ACC112 (cell line): ENCODE measurements around the gene FER1L5.

Source experiments
- H2AFZ ChIP-seq: fragments of 200-600 bp; sonication (generic); one replicate; pipeline ENCODE4 v1.6.0; 2017; ENCODE audit warnings: antibody characterized with exemption, low read length; ENCODE audit not compliant: unreplicated experiment
- H3K27ac ChIP-seq: fragments of 200-600 bp; sonication (generic); 2 replicates; pipeline ENCODE4 v1.5.1; 2014; ENCODE audit warnings: low read depth, mild to moderate bottlenecking, antibody characterized with exemption, low read length, moderate library complexity
- H3K27me3 ChIP-seq: fragments of 200-600 bp; sonication (generic); 2 replicates; pipeline ENCODE4 v1.6.1; 2014; ENCODE audit warnings: mild to moderate bottlenecking, antibody characterized with exemption, low read length, moderate library complexity, mixed read lengths; ENCODE audit not compliant: insufficient read depth
- H3K36me3 ChIP-seq: fragments of 200-600 bp; sonication (generic); 2 replicates; pipeline ENCODE4 v1.6.1; 2016; ENCODE audit warnings: mild to moderate bottlenecking, antibody characterized with exemption, low read length, moderate library complexity, mixed read lengths; ENCODE audit not compliant: insufficient read depth
- H3K4me1 ChIP-seq: fragments of 200-600 bp; sonication (generic); one replicate; pipeline ENCODE4 v1.6.1; 2016; ENCODE audit warnings: low read length, mixed read lengths; ENCODE audit not compliant: insufficient read depth, unreplicated experiment, control insufficient read depth
- H3K4me3 ChIP-seq: fragments of 200-600 bp; sonication (generic); 2 replicates; pipeline ENCODE4 v1.5.1; 2014; ENCODE audit warnings: mild to moderate bottlenecking, low read depth, low read length
- H3K79me2 ChIP-seq: fragments of 200-600 bp; sonication (generic); one replicate; pipeline ENCODE4 v1.6.0; 2016; ENCODE audit warnings: low read length; ENCODE audit not compliant: control insufficient read depth, unreplicated experiment, insufficient read depth

Gene FER1L5

DNA sequence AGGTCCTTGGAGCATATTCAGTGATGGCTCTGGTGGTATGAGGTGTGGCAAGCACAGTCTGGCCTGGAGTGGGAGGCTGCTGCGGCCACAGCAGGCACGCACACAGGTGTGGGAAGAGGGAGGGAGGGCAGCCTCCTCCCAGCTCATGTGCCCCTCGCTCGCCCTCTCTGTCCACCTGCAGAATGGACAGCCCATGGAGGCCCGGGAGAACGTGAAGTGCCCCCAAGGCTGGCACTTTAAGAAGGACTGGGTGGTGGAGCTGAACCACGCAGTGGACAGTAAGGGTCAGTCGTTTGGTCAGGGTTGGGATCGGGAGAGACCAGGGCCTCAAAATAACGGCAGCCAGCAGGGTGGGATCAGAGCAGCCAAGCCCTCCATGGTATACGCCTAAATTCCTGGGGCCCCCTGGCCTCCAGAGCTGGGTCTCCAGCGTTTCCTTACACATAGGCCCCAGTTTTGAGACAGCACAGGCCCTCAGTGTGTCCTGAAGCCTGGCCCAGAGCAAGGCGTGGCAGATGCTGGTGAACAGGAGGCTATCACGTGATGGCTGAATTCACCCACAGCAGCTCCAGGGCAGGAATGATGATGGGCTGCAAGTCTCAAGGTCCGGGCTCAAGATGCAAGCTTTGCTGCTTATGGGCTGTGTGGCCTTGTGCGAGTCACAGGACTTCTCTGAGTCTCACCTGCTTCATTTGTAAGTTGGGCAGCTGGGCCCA is 47.9 kb downstream of the FER1L5 start:
- Histone ChIP-seq H3K36me3 (no peaks in the 10 kb centered on the region), H3K27ac (no peak overlapping the region), H3K4me1 (no peaks in the 10 kb centered on the region), H2AFZ (no peak overlapping the region), H3K79me2 (no peaks in the 10 kb centered on the region), H3K4me3 (no peak overlapping the region), H3K27me3 (no peaks in the 10 kb centered on the region)

DNA sequence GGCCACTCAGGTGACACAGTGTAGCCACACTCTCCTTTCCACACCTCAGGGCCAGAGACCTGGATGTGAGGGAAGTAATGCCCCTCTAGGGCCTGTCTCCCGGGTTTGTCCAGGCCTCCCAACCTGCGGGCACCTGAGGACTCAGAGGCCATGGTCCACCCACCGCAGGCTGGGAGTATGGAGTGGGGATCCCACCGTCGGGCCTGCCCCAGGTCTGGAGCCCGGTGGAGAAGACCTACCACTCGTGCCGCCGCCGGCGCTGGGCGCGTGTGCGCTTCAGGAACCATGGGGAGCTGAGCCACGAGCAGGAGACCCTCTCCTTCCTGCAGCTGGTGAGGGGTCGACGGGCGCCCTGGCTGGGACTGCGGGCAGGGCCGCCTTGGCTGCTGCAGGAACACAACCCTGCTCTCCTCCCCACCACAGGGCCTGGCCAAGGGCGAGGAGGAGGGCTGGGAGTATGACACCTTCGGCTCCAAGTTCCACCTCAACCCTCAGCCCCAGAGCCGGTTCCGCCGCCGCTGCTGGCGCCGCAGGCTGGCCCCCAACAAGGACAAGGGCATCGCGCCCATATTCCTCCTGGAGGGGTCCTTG is 48.6 kb downstream of the FER1L5 start:
- Histone ChIP-seq H3K36me3 (no peaks in the 10 kb centered on the region), H3K27ac (no peak overlapping the region), H2AFZ (no peak overlapping the region), H3K79me2 (no peaks in the 10 kb centered on the region), H3K27me3 (no peaks in the 10 kb centered on the region), H3K4me1 (no peaks in the 10 kb centered on the region), H3K4me3 (no peak overlapping the region)

DNA sequence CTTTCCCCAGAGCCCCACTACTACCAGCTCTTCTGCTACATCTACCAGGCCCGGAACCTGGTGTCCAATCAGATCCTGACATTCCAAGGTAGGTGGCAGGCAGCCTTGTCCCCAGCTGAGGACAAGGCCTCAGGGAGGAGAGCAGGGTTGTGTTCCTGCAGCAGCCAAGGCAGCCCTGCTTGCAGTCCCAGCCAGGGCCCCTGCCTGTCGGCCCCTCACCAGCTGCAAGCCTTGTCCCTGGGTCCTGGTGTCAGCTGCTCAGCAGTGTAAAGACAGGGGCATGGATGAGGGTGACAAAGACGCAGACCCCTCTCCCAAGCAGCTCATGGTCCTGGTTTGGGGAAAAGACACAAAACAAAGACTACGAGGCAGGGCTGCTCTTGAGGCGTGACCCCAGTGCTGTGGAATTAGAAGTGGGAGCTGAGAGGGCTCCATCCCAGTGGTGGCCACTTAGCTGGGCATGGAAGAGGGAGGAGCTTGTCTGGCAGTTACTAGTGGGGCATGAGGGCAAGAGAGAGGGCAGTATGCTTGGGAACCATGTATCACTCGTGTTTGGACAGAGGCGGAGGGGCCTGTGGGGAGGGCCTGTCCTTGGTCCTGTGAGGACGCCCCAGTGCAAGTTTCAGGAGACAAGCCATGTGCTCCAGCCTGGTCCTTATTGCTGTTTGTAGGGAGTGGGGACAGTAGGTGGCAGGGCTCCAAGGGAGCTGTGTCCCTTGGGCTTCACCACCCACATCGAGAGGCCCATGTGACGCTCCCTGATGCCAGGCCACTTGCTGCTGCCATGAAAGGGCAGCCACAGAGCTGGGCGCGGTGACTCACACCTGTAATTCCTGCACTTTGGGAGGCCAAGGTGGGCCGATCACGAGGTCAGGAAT is 49.8 kb downstream of the FER1L5 start:
- no peaks in the 10 kb centered on the region for H3K4me1 ChIP-seq
- H2AFZ ChIP-seq = no peak overlapping the region
- no peak overlapping the region for H3K27ac ChIP-seq
- H3K79me2 ChIP-seq = no peaks in the 10 kb centered on the region
- no peak overlapping the region for H3K4me3 ChIP-seq
- H3K36me3 ChIP-seq = no peaks in the 10 kb centered on the region
- no peaks in the 10 kb centered on the region for H3K27me3 ChIP-seq

DNA sequence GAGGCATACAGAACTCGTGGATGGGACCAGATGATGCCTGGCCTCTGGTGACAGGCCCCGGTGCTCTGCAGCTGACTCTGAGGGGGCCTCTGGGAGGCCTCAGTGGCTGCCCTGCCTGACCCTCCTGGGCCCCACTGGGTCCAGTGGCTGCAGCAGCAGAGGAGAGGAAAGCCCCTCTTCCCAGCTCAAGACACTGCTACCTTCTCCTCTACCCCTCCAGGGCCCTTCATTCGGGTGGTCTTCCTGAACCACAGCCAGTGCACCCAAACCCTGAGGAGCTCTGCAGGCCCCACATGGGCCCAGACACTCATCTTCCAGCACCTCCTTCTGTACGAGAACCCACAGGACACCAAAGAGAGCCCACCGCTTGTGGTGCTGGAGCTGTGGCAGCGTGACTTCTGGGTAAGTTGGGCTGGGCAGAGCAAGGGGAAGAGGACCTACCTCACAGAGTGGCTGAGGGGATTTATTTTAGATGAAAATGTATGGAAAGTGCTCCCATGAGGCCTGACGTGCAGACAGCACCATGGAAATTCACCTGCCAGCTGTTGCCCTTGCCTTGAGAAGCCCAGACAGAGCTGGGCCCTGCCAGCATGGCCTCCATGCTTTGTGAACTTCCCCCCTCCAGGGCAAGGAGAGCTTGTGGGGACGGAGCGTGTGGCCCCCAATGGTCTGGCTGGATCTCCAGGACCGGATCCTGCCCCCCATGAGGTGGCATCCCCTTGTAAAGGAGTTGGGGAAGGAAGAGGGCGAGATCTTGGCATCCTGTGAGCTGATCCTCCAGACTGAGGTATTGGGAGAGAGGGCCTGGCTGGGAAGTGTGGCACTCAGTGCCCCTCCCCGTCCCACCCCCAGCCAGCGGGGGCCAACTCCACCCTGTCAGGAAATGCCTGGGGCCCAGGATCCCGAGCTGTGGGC is 51.0 kb downstream of the FER1L5 start:
- Histone ChIP-seq H3K79me2 (no peaks in the 10 kb centered on the region), H3K4me1 (no peaks in the 10 kb centered on the region), H3K36me3 (no peaks in the 10 kb centered on the region), H3K27me3 (no peaks in the 10 kb centered on the region), H3K4me3 (no peak overlapping the region), H3K27ac (no peak overlapping the region), H2AFZ (no peak overlapping the region)

DNA sequence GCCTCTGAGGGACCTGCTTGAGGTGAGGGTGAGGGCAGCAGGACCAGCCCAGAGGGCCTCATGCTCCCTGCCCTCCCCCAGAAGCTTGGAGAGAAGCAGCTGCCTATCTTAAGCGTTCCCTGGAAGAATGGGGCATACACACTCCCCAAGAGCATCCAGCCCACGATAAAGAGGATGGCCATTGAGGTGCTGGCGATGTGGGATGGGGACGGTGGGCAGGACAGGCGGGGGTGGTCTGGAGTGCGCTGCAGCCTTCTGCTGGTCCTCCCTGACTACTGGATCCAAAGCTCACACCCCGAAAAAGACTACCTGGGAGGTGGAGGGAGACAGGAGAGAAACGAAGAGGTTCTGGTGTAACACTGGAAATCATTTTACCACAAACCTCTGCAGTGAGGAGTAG is 51.7 kb downstream of the FER1L5 start:
- Histone ChIP-seq H3K27me3 (no peaks in the 10 kb centered on the region), H3K36me3 (no peaks in the 10 kb centered on the region), H3K4me3 (no peak overlapping the region), H3K4me1 (no peaks in the 10 kb centered on the region), H2AFZ (no peak overlapping the region), H3K27ac (no peak overlapping the region), H3K79me2 (no peaks in the 10 kb centered on the region)

DNA sequence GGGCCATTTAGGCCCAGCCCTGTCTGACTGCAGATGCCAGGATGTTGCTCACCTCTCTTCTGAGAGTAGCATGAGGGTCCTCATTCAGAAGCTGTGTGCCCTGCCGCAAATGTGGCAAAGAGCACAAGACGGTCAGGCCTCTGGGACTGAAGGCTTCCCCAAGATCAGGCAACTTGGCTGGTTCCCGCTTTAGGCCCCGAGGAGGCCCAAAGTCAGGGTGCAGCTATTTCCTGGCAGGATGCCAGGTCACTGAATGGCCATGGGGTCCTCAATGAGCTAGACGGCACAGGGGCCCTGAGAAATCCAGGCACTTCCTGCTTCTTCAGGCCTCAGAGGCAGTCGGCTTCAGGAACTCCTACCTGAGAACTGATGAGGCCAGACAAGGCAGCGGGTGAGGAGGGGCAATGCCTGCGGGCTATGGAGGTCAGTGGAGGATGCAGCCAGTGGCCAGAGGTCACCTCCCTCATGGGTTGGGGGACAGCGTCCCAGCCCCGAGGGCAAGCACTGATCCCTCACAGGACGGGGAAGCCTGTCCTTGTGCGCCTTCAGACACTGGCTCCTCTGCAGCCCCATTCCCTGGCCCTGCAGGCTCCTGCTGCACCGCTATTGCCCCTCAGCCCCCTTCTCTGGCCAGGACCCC is 52.4 kb downstream of the FER1L5 start:
- no peaks in the 10 kb centered on the region for H3K4me1 ChIP-seq
- no peaks in the 10 kb centered on the region for H3K36me3 ChIP-seq
- H3K4me3 ChIP-seq = no peak overlapping the region
- H3K79me2 ChIP-seq = no peaks in the 10 kb centered on the region
- no peak overlapping the region for H2AFZ ChIP-seq
- H3K27ac ChIP-seq = no peak overlapping the region
- H3K27me3 ChIP-seq = no peaks in the 10 kb centered on the region

DNA sequence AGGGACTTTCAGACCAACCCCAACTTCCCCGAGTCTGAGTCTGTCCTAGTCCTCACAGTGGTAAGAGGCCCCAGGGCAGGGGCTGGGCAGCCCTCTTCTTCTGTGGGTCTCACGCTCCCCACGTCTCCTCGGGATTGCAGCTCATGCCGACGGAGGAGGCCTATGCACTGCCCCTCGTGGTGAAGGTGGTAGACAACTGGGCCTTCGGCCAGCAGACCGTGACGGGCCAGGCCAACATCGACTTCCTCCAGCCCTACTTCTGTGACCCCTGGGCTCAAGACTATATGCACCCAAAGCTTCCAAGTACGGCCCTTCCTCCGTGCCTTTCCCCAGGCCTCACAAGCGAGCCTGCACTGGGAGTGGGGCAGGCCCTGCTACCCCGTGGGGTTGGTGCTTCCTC is 53.0 kb downstream of the FER1L5 start:
- no peaks in the 10 kb centered on the region for H3K36me3 ChIP-seq
- no peak overlapping the region for H3K4me3 ChIP-seq

DNA sequence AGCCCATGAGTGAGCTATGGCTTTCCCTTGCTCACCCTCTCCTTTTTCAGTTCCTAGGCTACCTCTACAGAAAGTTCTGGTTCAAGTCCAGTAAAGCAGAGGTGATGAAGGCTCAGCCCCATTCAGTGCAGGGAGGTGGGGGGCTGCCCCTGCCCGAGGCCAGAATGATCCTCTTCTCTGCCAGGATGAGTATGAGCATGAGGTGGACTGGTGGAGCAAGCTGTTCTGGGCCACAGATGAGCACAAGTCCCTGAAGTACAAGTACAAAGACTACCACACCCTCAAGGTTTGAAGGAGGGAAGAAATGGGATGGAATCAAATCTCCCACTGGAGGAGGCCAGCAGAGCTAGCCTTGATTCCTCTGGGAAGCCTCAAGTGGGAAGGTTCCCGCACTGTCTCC is 54.9 kb downstream of the FER1L5 start:
- H3K27ac ChIP-seq = no peak overlapping the region
- H3K36me3 ChIP-seq = no peaks in the 10 kb centered on the region
- H3K27me3 ChIP-seq = no peaks in the 10 kb centered on the region
- H3K4me1 ChIP-seq = no peaks in the 10 kb centered on the region
- no peaks in the 10 kb centered on the region for H3K79me2 ChIP-seq
- H3K4me3 ChIP-seq = no peak overlapping the region
- no peak overlapping the region for H2AFZ ChIP-seq

More for the DNA sequence above, 53.0 kb downstream of the FER1L5 start:
- Histone ChIP-seq H3K27ac (no peak overlapping the region), H3K27me3 (no peaks in the 10 kb centered on the region), H3K4me1 (no peaks in the 10 kb centered on the region), H3K79me2 (no peaks in the 10 kb centered on the region), H2AFZ (no peak overlapping the region)

DNA sequence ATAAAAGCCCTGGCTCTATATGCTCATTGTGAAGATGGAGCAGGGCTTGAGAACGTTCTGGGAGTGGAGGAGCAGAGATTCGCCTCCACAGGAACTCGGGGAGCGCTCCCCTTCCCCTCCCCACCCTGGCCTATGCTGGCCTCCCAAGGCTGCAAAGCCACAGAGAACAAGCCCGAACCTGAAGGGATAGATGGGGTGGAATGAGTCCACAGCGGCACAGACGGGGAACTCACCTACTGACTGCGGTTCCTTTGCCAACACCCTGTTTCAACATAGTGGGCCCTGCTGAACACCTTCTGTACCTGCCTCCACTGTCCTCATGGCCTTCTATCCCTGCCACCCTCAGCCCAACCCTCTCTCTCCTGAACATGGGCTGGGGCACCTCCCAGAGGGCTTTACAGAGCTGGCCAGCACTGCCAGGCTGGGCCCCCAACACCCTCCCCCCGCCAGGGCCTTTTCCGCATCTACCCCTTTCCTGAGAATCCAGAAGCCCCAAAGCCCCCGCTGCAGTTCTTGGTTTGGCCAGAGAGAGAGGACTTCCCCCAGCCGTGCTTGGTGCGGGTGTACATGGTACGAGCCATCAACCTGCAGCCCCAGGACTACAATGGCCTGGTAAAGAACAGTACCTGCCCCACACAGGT is 55.8 kb downstream of the FER1L5 start:
- H3K27ac ChIP-seq = no peak overlapping the region
- no peaks in the 10 kb centered on the region for H3K4me1 ChIP-seq
- no peak overlapping the region for H2AFZ ChIP-seq
- no peak overlapping the region for H3K4me3 ChIP-seq
- H3K79me2 ChIP-seq = no peaks in the 10 kb centered on the region
- H3K36me3 ChIP-seq = no peaks in the 10 kb centered on the region
- no peaks in the 10 kb centered on the region for H3K27me3 ChIP-seq
